Fibroblast of lung (primary cell): Measurements from ENCODE around the gene DNAH10.

Experiments
- EZH2 ChIP-seq: IDR thresholded peaks from 2 replicates; pipeline ENCODE4 v1.5.1; 2012; ENCODE audit warnings: low read length, control low read depth, mild to moderate bottlenecking; ENCODE audit errors: missing control alignments
- TF ChIP-seq, protein P1 (sequence below), 2 donors: IDR thresholded peaks in 1 of 2; conservative IDR thresholded peaks in 1 of 2; 1 replicate in 1 of 2; 2 replicates in 1 of 2; pipeline ENCODE4 v1.5.1; 2011 to 2012; ENCODE audit warnings: low read length in 2 of 2, control low read depth in 1 of 2, inconsistent platforms in 1 of 2, low read depth in 1 of 2, mild to moderate bottlenecking in 1 of 2

- TF ChIP-seq, protein P1, sequence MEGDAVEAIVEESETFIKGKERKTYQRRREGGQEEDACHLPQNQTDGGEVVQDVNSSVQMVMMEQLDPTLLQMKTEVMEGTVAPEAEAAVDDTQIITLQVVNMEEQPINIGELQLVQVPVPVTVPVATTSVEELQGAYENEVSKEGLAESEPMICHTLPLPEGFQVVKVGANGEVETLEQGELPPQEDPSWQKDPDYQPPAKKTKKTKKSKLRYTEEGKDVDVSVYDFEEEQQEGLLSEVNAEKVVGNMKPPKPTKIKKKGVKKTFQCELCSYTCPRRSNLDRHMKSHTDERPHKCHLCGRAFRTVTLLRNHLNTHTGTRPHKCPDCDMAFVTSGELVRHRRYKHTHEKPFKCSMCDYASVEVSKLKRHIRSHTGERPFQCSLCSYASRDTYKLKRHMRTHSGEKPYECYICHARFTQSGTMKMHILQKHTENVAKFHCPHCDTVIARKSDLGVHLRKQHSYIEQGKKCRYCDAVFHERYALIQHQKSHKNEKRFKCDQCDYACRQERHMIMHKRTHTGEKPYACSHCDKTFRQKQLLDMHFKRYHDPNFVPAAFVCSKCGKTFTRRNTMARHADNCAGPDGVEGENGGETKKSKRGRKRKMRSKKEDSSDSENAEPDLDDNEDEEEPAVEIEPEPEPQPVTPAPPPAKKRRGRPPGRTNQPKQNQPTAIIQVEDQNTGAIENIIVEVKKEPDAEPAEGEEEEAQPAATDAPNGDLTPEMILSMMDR (conservative IDR thresholded peaks at IDR 0.05 in 1 of 2, IDR thresholded peaks at IDR 0.05 in 1 of 2; ENCODE audit: low read depth in 1 of 2, low read length in 2 of 2): no peak
- TF ChIP-seq EZH2: no peak
These were observed 130.8 kb downstream of the DNAH10 start for GRCh38 chr12:123892853-123893252.
